NOMO-1 (cell line): Measurements from ENCODE around the gene ZFR2.
"Not testable (repeated sequence)": the region's sequence is repeated elsewhere in the genome, so short reads cannot be mapped to it uniquely, and the experiment has no call there.

Experiments used
- DNase-seq, 2 experiments: peaks; one replicate each; lab custom pipeline; 2025; ENCODE audit not compliant: unreplicated experiment in 2 of 2; lab: John Stamatoyannopoulos, UW

ZFR2 gene

DNA sequence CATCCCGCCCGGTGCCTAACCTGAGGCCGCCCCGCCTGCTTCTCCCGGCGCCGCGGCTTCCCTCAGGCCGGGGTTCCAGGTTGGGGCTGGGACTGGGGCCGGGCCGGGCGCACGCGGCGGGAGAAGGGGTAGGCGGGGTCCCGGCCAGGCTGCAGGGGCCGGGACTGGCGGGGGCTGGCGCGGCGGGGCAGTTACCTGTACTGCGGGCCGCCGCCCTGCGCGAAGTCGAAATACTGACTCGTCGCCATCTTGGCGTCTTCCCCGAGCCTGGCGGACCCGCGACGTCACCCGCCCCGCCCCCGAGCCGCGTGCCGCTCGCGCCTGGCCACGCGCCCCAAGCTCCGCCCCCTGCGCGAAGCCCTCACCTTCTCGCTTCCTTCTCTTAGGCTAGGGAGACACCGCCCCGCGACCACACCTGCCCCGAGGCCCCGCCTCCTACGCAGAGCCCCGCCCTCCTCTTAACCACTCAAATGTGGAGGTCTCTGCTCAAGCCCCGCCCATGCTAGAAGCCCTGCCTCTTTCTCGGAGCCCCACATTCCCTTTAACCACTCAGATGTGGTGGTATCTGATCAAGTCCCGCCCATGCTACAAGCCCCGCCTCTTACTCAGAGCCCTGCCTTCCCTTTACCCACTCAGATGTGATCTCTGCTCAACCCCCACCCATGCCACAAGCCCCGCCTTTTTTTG is at the start of gene ZFR2:
ZFR2 (minus strand) TSS at position 269 of the 687 bp plus-strand sequence; CDS start at position 248, 21 bp downstream.
- no peak for DNase-seq

DNA sequence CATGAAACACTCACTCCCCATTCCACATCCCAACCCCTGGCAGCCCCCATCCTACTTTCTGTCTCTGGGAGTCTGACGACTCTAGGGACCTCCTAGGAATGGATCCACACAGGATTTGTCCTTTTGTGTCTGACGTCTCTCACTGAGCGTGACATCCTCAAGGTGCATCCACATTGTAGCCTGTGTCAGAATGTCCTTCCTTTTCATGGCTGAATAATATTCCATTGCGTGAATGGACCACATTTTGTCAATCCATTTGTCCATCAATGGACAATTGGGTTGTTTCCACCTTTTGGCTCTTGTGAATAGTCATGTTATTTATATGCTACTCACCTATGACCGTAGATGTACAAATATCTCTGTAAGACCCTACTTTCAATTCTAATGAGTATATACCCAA is 47.2 kb upstream of the ZFR2 start:
- no peak for DNase-seq

DNA sequence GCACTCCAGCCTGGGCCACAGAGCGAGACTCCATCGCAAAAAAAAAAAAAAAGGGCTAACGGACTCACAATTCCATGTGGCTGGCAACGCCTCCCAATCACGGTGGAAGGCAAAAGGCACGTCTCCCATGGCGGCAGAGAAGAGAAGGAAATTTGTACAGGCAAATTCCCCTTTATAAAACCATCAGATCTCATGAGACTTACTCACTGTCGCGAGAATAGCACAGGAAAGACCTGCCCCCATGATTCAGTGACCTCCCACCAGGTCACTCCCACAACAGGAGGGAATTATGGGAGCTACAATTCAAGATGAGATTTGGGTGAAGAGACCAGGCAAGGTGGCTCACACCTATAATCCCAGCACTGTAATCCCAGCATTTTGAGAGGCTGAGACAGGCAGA is 45.4 kb upstream of the ZFR2 start:
- DNase-seq = no peak

DNA sequence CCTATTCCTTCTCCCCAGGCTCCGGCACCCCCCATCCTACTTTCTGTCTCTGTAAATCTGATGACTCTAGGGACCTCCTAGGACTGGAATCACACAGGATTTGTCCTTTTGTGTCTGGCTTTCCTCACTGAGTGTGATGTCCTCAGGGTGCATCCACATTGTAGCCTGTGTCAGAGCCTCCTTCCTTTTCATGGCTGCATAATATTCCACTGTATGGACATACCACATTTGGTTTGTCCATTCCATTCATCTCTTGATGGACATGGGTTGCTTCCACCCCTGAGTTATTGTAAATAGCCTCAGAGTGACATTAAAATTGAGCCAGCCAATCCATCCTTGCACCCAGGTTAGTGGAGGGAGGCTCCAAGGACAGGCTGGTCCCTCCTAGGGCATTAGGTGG is 41.3 kb upstream of the ZFR2 start:
- DNase-seq = no peak

DNA sequence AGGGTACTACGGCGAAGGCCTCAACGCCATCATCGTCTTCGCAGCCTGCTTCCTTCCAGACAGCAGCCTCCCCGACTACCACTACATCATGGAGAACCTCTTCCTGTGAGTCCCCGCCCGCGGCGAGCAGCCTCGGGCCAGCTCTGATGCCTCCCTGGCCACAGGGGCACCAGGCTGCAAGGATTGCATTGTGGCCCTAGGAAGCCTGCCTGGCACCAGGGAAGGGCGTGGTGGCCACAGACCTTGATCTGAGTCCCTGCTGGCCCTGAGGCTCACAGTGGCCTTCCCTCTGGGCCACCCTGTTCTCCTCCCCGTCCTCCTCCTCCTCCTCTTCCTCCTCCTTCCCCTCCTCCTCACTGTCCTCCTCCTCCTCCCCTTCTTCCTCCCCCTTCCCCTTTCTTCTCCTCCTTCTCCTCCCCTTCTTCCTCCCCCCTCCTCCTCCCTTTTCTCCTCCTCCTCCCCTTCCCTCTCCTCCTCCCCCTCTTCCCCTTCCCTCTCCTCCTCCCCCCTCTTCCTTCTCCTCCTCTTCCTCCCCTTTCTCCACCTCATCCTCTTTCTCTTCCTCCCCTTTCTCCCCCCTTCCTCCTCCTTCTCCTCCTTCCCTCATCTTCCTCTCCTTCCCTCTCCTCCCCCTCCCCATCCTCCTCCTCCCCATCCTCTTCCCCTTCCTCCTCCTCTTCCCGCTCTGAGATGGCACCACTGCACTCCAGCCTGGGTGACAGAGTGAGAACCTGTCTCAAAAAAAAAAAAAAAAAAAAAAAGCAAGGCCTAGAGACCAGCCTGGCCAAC is 39.6 kb upstream of the ZFR2 start:
- DNase-seq = no peak

DNA sequence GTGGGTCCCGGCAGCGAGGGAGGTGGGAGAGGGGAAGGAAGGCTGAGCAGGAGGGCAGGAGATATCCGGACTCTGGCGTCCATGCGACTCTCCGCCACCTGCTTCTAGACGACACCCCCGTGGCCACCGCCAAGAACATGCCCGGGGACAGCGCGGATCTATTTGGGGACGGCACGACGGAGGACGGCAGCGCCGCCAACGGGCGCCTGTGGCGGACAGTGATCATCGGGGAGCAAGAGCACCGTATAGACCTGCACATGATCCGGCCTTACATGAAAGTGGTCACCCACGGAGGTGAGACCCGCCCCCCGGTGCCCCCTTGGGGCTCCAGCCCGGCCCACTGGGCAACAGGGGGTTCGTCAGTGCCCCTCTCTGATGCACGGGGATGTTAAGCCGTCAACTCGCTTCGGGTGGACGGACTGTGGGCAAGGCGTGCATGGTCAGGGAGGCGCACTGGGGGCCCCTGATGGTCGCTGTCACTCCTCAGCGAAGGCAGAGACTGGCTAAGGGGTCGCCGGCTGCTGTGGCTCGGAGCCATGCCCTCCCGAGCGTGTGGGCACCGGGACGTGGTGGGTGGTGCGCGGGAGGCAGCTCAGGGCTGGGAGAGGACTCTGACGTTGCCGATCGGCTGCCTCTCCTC is 38.9 kb upstream of the ZFR2 start:
- DNase-seq = no peak

DNA sequence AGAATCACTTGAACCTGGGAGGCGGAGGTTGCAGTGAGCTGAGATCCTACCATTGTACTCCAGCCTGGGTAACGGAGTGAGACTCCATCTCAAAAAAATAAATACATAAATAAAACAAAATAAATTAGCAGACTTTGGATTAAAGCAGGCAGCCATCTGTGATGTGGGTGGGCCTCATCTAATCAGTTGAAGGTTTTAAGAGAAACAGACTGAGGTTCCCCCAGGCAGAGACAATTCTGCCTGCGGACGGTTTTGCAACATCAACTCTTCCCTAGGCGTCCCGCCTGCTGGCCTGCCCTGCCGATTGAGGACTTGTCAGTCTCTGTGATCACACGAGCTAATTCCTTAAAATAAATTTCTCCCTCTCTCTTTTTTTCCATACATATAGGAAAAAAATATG is 35.4 kb upstream of the ZFR2 start:
- no peak for DNase-seq

DNA sequence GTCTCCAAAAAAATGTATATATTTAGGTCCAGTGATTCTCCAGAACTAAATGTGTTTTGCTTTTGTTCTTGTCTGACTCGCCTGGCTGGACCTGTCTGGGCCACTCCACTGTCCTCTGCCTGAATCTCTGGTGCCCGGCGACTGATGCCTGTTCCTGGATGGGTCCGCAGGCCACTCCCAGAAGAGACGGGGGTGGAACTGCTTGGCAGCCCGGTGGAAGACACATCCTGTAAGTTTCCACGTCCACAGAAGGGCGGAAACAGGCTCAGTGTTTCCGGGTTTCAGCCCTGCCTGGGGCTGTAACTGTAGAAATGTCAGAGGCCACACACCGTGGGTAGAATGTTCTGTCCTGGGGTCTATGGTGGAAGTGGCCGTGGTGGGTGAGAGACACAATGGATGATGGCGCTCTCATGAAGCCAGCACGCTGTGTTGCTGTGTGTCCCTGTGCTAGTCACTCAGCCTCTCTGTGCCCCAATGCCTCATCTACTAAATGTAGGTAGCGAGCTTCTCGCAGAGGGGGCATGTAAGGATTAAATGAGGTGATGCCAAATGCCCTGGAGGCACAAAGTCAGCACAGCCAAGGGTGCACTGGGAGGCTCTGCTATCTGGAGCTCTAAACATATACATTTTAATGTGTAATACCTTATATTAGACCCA is 33.6 kb upstream of the ZFR2 start:
- DNase-seq = no peak

DNA sequence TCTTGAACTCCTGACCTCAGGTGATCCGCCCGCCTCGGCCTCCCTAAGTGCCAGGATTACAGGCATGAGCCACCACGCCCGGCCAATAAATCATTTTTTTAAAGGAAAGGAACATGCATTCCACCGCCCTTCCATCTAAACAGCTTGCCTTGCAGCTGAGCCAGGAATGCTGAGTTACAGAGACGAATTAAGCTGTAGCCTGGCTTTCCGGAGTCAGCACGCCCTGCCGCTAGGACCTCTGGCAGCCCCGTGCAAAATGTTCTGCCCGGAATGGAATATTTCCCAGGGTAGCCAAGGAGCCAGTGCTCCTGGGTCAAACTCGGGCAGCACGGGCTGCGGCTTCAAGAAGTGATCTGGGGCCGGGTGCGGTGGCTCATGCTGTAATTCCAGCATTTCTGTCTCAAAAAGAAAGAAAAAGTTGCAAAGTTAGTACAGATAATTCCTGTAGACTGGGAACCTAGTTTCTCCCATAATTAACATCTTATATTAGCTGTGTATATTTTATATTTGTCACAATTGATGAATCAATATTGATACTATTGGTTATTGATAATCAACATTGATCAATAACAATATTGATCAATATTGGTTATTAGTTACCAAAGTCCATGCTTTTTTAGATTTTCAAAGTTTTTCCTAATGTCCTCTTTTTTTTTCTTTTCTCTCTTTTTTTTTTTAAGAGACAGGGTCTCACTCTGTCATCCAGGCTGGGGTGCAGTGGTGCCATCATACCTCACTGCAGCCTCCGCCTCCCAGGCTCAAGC is 30.9 kb upstream of the ZFR2 start:
- DNase-seq = no peak

DNA sequence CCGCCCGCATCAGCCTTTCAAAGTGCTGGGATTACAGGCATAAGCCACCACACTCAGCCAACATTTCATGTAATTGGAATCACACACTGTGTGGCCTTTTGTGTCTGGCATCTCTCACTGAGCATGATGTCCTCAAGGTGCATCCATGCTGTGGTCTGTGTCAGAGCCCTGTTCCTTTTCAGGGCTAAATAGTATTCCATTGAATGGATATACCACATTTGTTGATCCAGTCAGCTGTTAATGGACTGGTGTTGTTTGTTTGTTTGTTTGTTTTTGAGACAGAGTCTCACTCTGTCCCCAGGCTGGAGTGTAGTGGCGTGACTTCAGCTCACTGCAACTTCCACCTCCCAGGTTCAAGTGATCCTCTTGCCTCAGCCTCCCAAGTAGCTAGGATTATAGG is 29.6 kb upstream of the ZFR2 start:
- DNase-seq = no peak

DNA sequence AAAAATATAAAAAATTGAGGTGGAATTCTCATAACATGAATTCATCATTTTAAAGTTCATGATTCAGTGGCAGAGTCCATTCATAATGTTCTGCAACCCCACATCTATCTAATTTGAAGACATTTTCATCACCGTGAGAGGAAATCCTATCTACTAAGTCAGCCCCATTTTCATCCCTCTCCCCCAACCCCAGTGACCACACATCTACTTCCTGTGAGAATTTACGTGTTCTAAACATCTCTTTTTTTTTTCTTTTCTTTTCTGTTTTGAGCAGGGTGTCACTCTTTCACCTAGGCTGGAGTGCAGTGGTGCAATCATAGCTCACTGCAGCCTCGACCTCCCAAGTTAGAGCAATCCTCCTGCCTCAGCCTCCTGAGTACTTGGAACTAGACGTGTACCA is 29.1 kb upstream of the ZFR2 start:
- no peak for DNase-seq

DNA sequence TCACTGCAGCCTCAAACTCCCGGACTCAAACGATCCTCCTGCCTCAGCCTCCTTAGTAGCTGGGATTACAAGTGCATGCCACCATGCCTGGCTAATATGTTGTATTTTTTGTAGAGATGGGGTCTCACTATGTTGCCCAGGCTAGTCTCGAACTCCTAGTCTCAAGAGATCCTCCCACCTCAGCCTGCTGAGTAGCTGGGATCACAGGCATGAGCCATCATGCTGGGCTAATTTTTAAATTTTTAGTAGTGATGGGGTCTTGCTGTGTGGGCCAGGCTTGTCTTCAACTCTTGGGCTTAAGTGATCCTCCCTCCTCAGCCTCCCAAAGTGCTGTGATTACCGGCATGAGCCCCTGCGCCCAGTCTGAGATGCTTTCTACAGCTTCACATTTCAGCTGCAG is 26.9 kb upstream of the ZFR2 start:
- no peak for DNase-seq

DNA sequence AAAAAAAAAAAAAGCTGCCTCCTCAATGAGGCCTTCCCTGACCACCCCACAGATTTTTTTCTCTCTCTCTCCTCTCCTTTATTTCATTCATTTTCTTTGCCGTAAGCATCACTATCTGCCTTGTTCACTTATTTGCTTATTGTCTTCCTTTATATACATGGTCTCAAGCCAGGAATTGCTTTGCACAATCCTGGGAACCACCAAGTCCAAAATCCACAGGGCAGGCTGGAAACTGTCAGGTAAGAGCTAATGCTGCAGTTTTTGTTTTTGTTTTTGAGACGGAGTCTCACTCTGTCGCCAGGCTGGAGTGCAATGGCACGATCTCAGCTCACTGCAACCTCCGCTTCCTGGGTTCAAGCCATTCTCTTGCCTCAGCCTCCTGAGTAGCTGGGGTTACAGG is 26.1 kb upstream of the ZFR2 start:
- DNase-seq = not testable (repeated sequence)

DNA sequence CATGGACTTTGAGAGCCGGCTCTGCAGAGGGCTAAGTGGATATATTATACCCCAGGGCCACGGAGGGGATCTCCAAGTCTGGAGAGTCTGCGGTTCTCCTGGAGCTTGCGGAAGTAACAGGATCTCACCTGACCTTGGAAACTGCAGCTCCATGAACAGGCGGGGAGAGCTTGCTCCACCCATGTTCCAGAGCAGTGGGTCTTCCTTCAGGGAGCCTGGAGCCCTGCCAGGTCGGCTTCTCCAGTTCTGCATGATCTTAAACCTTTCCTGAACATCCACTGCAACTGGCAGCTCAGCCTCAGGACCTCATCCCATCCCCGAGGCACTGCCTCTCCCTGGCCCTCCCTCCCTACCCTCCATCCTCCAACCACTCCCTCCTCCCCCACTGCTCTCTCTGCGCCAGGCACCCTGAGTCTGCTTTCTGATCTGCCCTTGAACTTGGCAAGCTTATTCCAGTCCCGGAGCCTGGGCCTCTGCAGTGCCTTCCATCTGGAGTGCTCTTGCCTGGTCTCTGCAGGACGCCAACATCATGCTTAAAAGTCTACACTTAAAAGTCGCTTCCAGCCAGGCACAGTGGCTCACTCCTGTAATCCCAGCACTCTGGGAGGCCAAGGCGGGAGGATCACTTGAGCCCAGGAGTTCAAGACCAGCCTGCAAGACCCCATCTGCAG is 24.8 kb upstream of the ZFR2 start:
- no peak for DNase-seq

DNA sequence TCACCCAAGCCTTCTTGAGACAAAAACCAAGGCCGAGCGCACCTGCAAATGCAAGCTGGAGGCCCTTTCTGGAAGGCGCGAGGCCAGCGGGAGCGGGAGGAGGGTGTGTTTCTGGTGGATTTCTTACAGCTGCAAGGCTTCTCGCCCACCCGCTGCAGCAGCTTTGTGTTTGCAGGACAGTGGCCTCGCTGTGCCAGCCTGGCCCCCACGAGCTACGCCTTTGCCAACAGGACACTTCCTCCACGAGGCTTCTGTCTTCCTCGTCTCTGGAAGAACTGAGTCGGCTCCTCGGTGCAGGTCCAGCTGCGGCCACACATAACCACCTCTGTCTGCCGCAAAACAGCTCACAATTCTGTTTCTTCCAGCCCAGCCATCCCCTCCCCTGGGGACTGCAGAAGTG is 21.8 kb upstream of the ZFR2 start:
- DNase-seq = no peak

DNA sequence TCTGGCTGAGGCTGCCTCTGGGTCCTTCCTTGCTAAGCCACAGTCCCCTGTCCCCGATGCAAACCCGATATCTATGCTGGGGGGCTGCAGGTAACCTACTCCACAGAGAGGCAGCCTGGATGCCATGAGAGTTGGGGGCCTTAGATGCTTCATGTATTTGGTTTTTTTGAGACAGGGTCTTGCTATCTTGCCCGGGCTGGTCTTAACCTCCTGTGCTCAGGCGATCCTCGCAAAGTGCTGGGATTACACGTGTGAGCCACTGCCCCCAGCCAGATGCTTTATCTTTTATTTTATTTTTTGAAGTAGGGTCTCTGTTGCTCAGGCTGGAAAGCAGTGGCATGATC is 13.2 kb upstream of the ZFR2 start:
- DNase-seq = no peak

DNA sequence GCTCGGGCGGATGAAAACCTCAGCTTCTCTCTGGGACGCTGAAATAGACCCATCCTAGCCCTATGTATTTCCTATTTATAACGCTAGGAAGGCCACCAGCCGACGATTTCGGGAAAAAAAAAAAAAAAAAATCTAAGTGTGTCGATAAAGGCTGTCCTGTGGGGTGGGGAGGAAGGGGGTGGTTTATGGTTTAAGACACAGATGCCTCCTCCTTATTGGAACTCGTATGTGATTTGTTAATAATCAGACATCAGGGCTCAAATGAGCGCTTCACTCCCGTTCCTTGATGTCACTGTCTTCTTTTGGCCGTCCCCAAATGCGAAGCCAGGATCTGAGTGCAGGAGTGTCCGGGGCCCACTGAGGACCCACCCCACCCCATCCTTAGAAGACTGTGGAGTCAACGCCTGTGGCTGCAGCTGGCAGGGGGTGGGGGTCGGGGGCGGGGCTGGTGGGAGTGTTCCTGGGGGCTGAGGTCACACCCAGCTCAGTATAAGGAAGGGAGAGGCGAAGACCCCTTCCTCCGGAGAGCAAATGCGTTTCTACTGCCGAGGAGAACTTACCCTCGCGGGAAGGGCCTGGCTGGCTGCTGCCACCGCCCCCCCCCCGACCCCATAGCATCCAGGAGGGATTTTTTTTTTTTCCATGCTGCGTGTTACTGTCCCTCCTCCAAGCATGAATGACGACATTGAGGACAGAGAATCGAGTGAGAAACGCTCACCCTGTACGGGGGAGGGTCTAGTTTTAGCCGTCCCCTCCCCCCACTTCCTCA is 12.6 kb upstream of the ZFR2 start:
- DNase-seq = no peak

DNA sequence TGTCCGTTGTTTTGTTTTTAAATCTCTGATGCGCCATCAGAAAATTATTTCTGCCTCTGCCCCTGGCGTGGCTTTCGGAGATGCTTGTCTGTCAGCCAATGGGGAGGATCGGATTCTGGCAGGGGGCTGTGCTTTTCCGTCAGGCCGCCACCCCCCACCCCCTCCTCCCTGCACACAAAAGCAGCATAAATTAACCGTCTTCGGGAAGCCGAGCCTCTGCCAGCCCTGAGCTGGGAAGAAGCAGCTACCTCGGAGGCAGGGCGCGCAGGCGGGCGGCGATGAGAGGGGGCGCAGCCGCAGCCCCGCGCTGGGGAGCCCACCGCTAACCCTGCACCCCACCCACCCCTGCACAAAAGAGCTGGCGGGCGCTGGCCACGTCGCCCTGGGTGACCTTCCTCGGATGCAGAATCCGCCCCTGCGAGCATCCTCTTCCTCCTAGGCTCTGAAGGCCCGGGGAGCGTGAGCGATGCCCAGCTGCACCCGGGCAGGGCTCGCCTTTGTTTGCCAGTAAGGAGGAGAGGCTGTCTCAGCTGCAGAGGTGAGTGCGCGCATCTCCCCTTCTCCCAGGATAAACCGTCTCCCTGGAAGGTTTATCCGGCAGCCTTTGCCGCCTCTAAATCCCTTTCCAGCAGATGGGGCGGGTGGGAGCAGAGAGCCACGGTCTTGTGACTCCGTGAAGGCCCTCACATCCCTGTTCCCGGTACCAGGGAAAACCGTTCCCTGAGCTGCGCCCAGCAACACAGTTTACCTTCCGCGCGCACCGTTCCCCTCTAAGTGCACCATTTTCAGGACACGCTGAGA is 11.8 kb upstream of the ZFR2 start, which contains the start of gene ATCAY:
ATCAY (plus strand) TSS at position 215 of the 801 bp plus-strand sequence. CDS start 5,083 bp downstream, outside the sequence.
- no peak for DNase-seq

DNA sequence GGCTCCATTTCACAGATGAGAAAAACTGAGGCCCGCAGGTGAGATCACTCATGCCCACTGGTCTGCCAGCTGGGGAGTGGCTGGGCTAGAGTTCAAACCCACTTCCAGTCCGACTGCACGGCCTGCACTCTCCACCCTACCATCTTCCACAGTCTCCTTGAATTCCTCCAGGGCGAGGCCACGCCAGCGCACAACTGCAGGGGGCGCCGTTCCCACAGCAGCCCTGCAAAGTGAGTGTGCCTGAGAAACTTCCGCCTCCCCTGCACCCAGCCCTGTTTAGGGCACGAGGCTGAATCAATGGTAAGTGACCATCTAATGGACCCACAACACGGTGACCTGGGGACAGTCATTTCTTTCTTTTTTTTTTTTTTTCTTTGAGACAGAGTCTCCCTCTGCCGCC is 10.8 kb upstream of the ZFR2 start:
- no peak for DNase-seq
